ENCODE data around the gene SAYSD1. TPM values are rescaled to one million over a fixed set of nuclear protein-coding genes. Genes with fewer than 3 reads are reported as not detected.

The SAYSD1 gene
- total RNA-seq, 1 experiment from 2014 or later: 9.4 TPM

- H3K9me3 Mint-ChIP-seq: no peaks in the 10 kb centered on the region
- peaks cover 13 to 18% of the 10 kb centered on the region in 2 experiments for H3K4me1 Mint-ChIP-seq
- peaks cover 15% of the 10 kb centered on the region for H3K27me3 Mint-ChIP-seq (ENCODE audit: low read depth)
These were observed 38.1 kb downstream of the SAYSD1 start for GRCh38 chr6:39076623-39077535.

More at GRCh38 chr6:39076623-39077535, 38.1 kb downstream of the SAYSD1 start:
- H4K8ac ChIP-seq (replicated peaks; ENCODE audit: insufficient read length, low read depth, low read length): no peak overlapping the region
- no peaks in the 10 kb centered on the region for H4K20me1 ChIP-seq (ENCODE audit: control insufficient read depth, insufficient read depth, insufficient read length)
- no peak overlapping the region for H2BK120ac ChIP-seq (ENCODE audit: low read depth, low read length, poor library complexity, severe bottlenecking)
- no peak overlapping the region for H3K18ac ChIP-seq (ENCODE audit: insufficient read length, low read depth, low read length)
- no peak overlapping the region for H2BK5ac ChIP-seq (ENCODE audit: insufficient read length, low read length)
- H3K79me1 ChIP-seq (ENCODE audit: insufficient read depth, low read depth, low read length, poor library complexity, severe bottlenecking): no peaks in the 10 kb centered on the region
- H3K4me2 ChIP-seq (ENCODE audit: insufficient read depth, insufficient read length, low read length): no peak overlapping the region
- TF ChIP-seq CTCF (conservative IDR thresholded peaks at IDR 0.05): no peak
- H2AFZ ChIP-seq (ENCODE audit: low read length): no peak overlapping the region
- H3K9me3 ChIP-seq (ENCODE audit: control insufficient read depth, low read depth, low read length): no peaks in the 10 kb centered on the region
- H3K14ac ChIP-seq (ENCODE audit: insufficient read depth, low read length): no peak overlapping the region
- H3K27ac ChIP-seq (ENCODE audit: insufficient read length, low read depth, low read length): no peak overlapping the region
- no CpG with 5 or more reads among the region's 9 CpGs for WGBS (ENCODE audit: extremely low coverage, insufficient read length, low lambda C conversion rate)
- no peaks in the 10 kb centered on the region for H3K27me3 ChIP-seq (ENCODE audit: insufficient read depth, low read length)
- H2AK5ac ChIP-seq (ENCODE audit: insufficient read length, low read length): no peak overlapping the region
- no peak overlapping the region for H3K4ac ChIP-seq (ENCODE audit: low read depth, low read length)
- no peaks in the 10 kb centered on the region for H3K23me2 ChIP-seq (ENCODE audit: insufficient read length, low read depth, low read length, poor library complexity, severe bottlenecking)
- no peak overlapping the region for H3K9ac ChIP-seq (ENCODE audit: extremely low read depth, insufficient read length, low read length)
- H2BK12ac ChIP-seq (ENCODE audit: insufficient read length, low read depth, low read length): no peak overlapping the region
- no peak overlapping the region for H2BK15ac ChIP-seq (ENCODE audit: low read depth, low read length)
- no peak overlapping the region for H4K5ac ChIP-seq (ENCODE audit: insufficient read length, low read depth, low read length)
- peaks cover 2% of the 10 kb centered on the region; the same call in 1 of the 2 replicates for H3K4me1 ChIP-seq (ENCODE audit: insufficient read depth, low read length)
- H3K56ac ChIP-seq (ENCODE audit: insufficient read length, low read depth, low read length): no peak overlapping the region
- no peak overlapping the region for H2BK20ac ChIP-seq (ENCODE audit: low read depth, low read length, poor library complexity, severe bottlenecking)
- H3K79me2 ChIP-seq (ENCODE audit: insufficient read depth, low read length): no peaks in the 10 kb centered on the region
- no peak overlapping the region; a peak in 1 of 7 replicates for H3K27ac Mint-ChIP-seq
- no peaks in the 10 kb centered on the region for H3K36me3 Mint-ChIP-seq (ENCODE audit: insufficient read depth in 1 of 3, low read depth in 3 of 3)
- H3K23ac ChIP-seq (ENCODE audit: insufficient read length, low read depth, low read length): no peak overlapping the region
- no peak overlapping the region; a peak in 1 of 5 replicates for H3K4me3 Mint-ChIP-seq
- H4K91ac ChIP-seq (ENCODE audit: insufficient read length, low read depth, low read length): no peak overlapping the region
- H3T11ph ChIP-seq (ENCODE audit: low read length): no peak overlapping the region
- peak; percentile 4 for DNase-seq

All from H9 (cell line).